Tibial artery (tissue), 4 donors: ENCODE measurements around the gene FAM186B.

Source experiments
- DNase-seq, 2 donors: peaks; one replicate each; pipeline ENCODE4 v3.0.0-alpha.2; 2019
- H3K27ac ChIP-seq, 2 donors: fragments of 200-600 bp; sonication (generic) in 1 of 2; 1 replicate in 1 of 2; 2 replicates in 1 of 2; pipeline ENCODE4 v1.5.1; 2018 to 2019; ENCODE audit warnings: mild to moderate bottlenecking in 1 of 2
- H3K27me3 ChIP-seq, 2 donors: fragments of 200-600 bp; sonication (generic) in 1 of 2; one replicate each; pipeline versions ENCODE4 v1.5.1 to v1.6.0; 2016 to 2019
- H3K36me3 ChIP-seq, 3 donors: fragments of 200-600 bp; sonication (generic) in 2 of 3; one replicate each; pipeline ENCODE4 v1.5.1; 2016 to 2019; ENCODE audit warnings: mild to moderate bottlenecking in 2 of 3
- H3K4me1 ChIP-seq, 4 donors: fragments of 200-600 bp; sonication (generic) in 2 of 4; 1 replicate in 3 of 4; 2 replicates in 1 of 4; pipeline ENCODE4 v1.5.1; 2016 to 2019
- H3K4me3 ChIP-seq, 2 donors: fragments of 200-600 bp; sonication (generic) in 1 of 2; 1 replicate in 1 of 2; 2 replicates in 1 of 2; pipeline ENCODE4 v1.5.1; 2018 to 2019; ENCODE audit warnings: mild to moderate bottlenecking in 2 of 2
- H3K9me3 ChIP-seq, 3 donors: fragments of 200-600 bp; sonication (generic) in 1 of 3; one replicate each; pipeline ENCODE4 v1.5.1; 2016 to 2019
- CTCF ChIP-seq, 2 experiments: fragments of 200-600 bp in 1 of 2; fragments of 450-650 bp in 1 of 2; IDR thresholded peaks; one replicate each; pipeline ENCODE4 v1.5.1; 2017 to 2019; ENCODE audit warnings: antibody characterized with exemption in 2 of 2, mild to moderate bottlenecking in 1 of 2, moderate library complexity in 1 of 2
- intact Hi-C: fragments of 100-400 bp; cut with DNase I; formaldehyde crosslinking; loops from one replicate; pipeline ENCODE4 v1.15.0; 2023; ENCODE audit warnings: low total_unique reads

FAM186B gene

GRCh38 chr12:49563951-49564685 lies 41.3 kb downstream of the FAM186B start:
- Histone ChIP-seq H3K9me3 (no peaks in the 10 kb centered on the region), H3K27ac (no peak overlapping the region), H3K4me3 (no peak overlapping the region), H3K4me1 (peaks cover 0 to 24% (median 20%) of the 10 kb centered on the region in 4 donors), H3K27me3 (no peaks in the 10 kb centered on the region), H3K36me3 (peaks cover 54 to 74% (median 56%) of the 10 kb centered on the region in 3 donors)
- DNase-seq, result no peak
- TF ChIP-seq CTCF (IDR thresholded peaks at IDR 0.05), result no peak
- intact Hi-C loops, result no loop called here

- Histone ChIP-seq H3K4me3 (no peak overlapping the region), H3K27me3 (no peaks in the 10 kb centered on the region), H3K36me3 (peaks cover 66 to 86% (median 67%) of the 10 kb centered on the region in 3 donors), H3K4me1 (peaks cover 0 to 18% (median 17%) of the 10 kb centered on the region in 4 donors), H3K27ac (no peak overlapping the region), H3K9me3 (no peaks in the 10 kb centered on the region)
- no peak for TF ChIP-seq CTCF (IDR thresholded peaks at IDR 0.05)
- intact Hi-C loops, result no loop called here
- DNase-seq, result no peak
These were observed 42.6 kb downstream of the FAM186B start for GRCh38 chr12:49562831-49563230.

- no peaks in the 10 kb centered on the region for H3K9me3 ChIP-seq
- peaks cover 0 to 17% (median 16%) of the 10 kb centered on the region in 4 donors for H3K4me1 ChIP-seq
- intact Hi-C loops, result no loop called here
- no peak overlapping the region for H3K4me3 ChIP-seq
- H3K36me3 ChIP-seq, result peaks cover 70 to 92% (median 72%) of the 10 kb centered on the region in 3 donors
- TF ChIP-seq CTCF (IDR thresholded peaks at IDR 0.05), result no peak
- H3K27me3 ChIP-seq, result no peaks in the 10 kb centered on the region
- H3K27ac ChIP-seq, result no peak overlapping the region
- DNase-seq, result no peak
These were observed 43.2 kb downstream of the FAM186B start for GRCh38 chr12:49562233-49562632.

- no peaks in the 10 kb centered on the region for H3K9me3 ChIP-seq
- no peak overlapping the region for H3K4me3 ChIP-seq
These were observed 44.7 kb downstream of the FAM186B start for GRCh38 chr12:49560695-49561094.

GRCh38 chr12:49559011-49559675 lies 46.3 kb downstream of the FAM186B start:
- no peaks in the 10 kb centered on the region for H3K4me1 ChIP-seq
- H3K36me3 ChIP-seq, result peaks cover 60 to 87% (median 74%) of the 10 kb centered on the region in 3 donors
- no peak for TF ChIP-seq CTCF (IDR thresholded peaks at IDR 0.05)
- intact Hi-C loops, result no loop called here
- no peaks in the 10 kb centered on the region for H3K27me3 ChIP-seq
- no peak overlapping the region for H3K27ac ChIP-seq
- no peaks in the 10 kb centered on the region for H3K9me3 ChIP-seq
- DNase-seq, result no peak
- H3K4me3 ChIP-seq, result no peak overlapping the region

More at GRCh38 chr12:49560695-49561094, 44.7 kb downstream of the FAM186B start:
- H3K4me1 ChIP-seq, result peaks cover 0 to 2% (median under 1%) of the 10 kb centered on the region in 4 donors
- intact Hi-C loops, result no loop called here
- peaks cover 70 to 100% (median 83%) of the 10 kb centered on the region in 3 donors for H3K36me3 ChIP-seq
- TF ChIP-seq CTCF (IDR thresholded peaks at IDR 0.05), result no peak
- no peaks in the 10 kb centered on the region for H3K27me3 ChIP-seq
- DNase-seq, result no peak
- no peak overlapping the region for H3K27ac ChIP-seq
